GM12872 (cell line): Measurements from ENCODE around the gene TBXAS1.

ENCODE experiments used
- TF ChIP-seq, protein P1 (sequence below): IDR thresholded peaks from 3 replicates; pipeline ENCODE4 v1.5.1; 2011; ENCODE audit warnings: low read depth, mild to moderate bottlenecking, low read length, moderate library complexity; ENCODE audit not compliant: insufficient read depth

Gene TBXAS1

DNA sequence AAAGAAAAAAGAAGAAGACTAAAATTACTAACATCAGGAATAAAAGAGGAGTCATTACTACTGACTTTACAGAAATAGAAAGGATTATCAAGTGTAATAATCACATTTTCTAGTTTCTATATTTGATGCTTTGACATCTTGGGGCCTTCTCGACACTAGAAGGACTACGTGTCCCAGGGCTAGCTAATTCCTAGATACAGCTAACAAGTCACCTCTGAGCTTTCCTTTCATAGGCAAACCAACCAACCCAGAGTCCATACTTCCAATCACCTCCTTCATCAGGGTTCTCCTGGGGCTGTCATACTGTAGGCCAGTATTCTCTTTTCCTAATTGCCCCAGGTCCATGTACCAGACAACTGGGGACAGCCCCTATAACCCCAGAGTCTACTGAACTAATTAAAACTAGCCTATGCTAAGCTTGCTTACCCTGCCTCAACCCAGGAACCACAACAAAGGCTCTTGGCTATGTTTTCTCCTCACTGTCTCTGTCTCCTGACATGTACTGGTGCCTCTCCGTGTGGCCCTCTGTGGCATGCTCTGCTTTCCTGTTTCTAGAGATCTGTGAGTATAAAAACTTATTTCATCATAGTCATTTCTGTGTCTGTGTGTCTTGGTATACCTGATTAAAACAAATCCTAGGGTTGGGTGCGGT lies 240.4 kb downstream of the TBXAS1 start:
- TF ChIP-seq, protein P1, sequence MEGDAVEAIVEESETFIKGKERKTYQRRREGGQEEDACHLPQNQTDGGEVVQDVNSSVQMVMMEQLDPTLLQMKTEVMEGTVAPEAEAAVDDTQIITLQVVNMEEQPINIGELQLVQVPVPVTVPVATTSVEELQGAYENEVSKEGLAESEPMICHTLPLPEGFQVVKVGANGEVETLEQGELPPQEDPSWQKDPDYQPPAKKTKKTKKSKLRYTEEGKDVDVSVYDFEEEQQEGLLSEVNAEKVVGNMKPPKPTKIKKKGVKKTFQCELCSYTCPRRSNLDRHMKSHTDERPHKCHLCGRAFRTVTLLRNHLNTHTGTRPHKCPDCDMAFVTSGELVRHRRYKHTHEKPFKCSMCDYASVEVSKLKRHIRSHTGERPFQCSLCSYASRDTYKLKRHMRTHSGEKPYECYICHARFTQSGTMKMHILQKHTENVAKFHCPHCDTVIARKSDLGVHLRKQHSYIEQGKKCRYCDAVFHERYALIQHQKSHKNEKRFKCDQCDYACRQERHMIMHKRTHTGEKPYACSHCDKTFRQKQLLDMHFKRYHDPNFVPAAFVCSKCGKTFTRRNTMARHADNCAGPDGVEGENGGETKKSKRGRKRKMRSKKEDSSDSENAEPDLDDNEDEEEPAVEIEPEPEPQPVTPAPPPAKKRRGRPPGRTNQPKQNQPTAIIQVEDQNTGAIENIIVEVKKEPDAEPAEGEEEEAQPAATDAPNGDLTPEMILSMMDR, result no peak
